ENCODE results near the gene TRIM9. TPM values are rescaled to one million over a fixed set of nuclear protein-coding genes. Genes with fewer than 3 reads are reported as not detected.

TRIM9 gene
- total and polyA plus RNA-seq, 2 of the 4 experiments (the other 2 are of a cell fraction): under 0.01 to 0.09 TPM

- no peak overlapping the region for H3K4me3 ChIP-seq (ENCODE audit: insufficient read depth, low read depth, low read length)
- H2BK15ac ChIP-seq (ENCODE audit: low read depth, low read length): no peak overlapping the region
- no peaks in the 10 kb centered on the region for H3K9me3 ChIP-seq (ENCODE audit: control insufficient read depth, insufficient read depth, low read length)
- no peak overlapping the region for H4K91ac ChIP-seq (ENCODE audit: insufficient read depth, low read depth, low read length)
- no peak overlapping the region for H2BK20ac ChIP-seq (ENCODE audit: low read depth, low read length)
- H3K79me1 ChIP-seq (ENCODE audit: low read depth in 1 of 2, low read length in 2 of 2): no peaks in the 10 kb centered on the region
- H3K4ac ChIP-seq (ENCODE audit: low read depth, low read length): no peak overlapping the region
- TF ChIP-seq RFX5 (IDR thresholded peaks at IDR 0.05; ENCODE audit: low read depth, low read length) (no peak), CHD1 (IDR thresholded peaks at IDR 0.05; ENCODE audit: low read depth, low read length) (no peak), NFE2L2 (IDR thresholded peaks at IDR 0.05; ENCODE audit: low read depth, low read length) (no peak), CEBPB (IDR thresholded peaks at IDR 0.05; ENCODE audit: low read depth, low read length) (no peak), MAZ (IDR thresholded peaks at IDR 0.05; ENCODE audit: borderline replicate concordance, low read depth, low read length) (no peak), RCOR1 (IDR thresholded peaks at IDR 0.05; ENCODE audit: insufficient replicate concordance, low read length) (no peak), USF2 (IDR thresholded peaks at IDR 0.05; ENCODE audit: low read depth, low read length) (no peak), MAFK (IDR thresholded peaks at IDR 0.05; ENCODE audit: low read depth, low read length) (no peak), MXI1 (IDR thresholded peaks at IDR 0.05; ENCODE audit: borderline replicate concordance, low read depth, low read length) (no peak), RAD21 (IDR thresholded peaks at IDR 0.05; ENCODE audit: low read length) (no peak), ELK1 (IDR thresholded peaks at IDR 0.05; ENCODE audit: borderline replicate concordance, low read depth, low read length) (no peak)
- H3K27me3 ChIP-seq (ENCODE audit: control insufficient read depth, insufficient read depth, low read length): peaks cover 54% of the 10 kb centered on the region
- H3K4me2 ChIP-seq (ENCODE audit: low read depth, low read length): no peak overlapping the region
- WGBS, 2 experiments (ENCODE audit: extremely low coverage in 2 of 2, insufficient read length in 1 of 2): 93% methylated on average over 2 of the region's 4 CpGs; no CpG with 5 or more reads in 1 of the 2 experiments
- H3K18ac ChIP-seq (ENCODE audit: low read depth, low read length): no peak overlapping the region
- H2BK120ac ChIP-seq (ENCODE audit: low read depth, low read length): no peak overlapping the region
- no peak overlapping the region for H2AK9ac ChIP-seq (replicated peaks; ENCODE audit: low read depth, low read length, poor library complexity)
- H3K4me1 ChIP-seq (ENCODE audit: control insufficient read depth, insufficient read depth, low read length): no peaks in the 10 kb centered on the region
- intact Hi-C loops (cut with micrococcal nuclease) (no loop called here), dilution Hi-C loops (cut with HindIII; ENCODE audit: low sequenced_read_pairs, unreplicated experiment) (no loop called here), in situ Hi-C loops (cut with MboI; ENCODE audit: low sequenced_read_pairs) (no loop called here)
- H3K27ac ChIP-seq (ENCODE audit: insufficient read depth, low read length): no peak overlapping the region
- no peak overlapping the region for H2AFZ ChIP-seq (replicated peaks; ENCODE audit: low read length, poor library complexity)
- DNase-seq (no peak), ATAC-seq (ENCODE audit: low read depth) (no peak)
- H3K36me3 ChIP-seq (ENCODE audit: control insufficient read depth, insufficient read depth, low read length): no peaks in the 10 kb centered on the region
- H3K9ac ChIP-seq (ENCODE audit: low read depth, low read length): no peak overlapping the region
- H3K23ac ChIP-seq (ENCODE audit: low read depth, low read length): no peak overlapping the region; the same call in 1 of the 2 replicates
- no peak overlapping the region for H3K56ac ChIP-seq (ENCODE audit: extremely low read depth, insufficient read depth, low read length)
- no peak overlapping the region for H2BK5ac ChIP-seq (ENCODE audit: low read depth, low read length, poor library complexity, severe bottlenecking)
- H3K14ac ChIP-seq (replicated peaks; ENCODE audit: low read depth, low read length): no peak overlapping the region
- no peaks in the 10 kb centered on the region for H3K9me1 ChIP-seq (ENCODE audit: insufficient read depth, low read length)
- CTCF ChIA-PET: no interaction called here
- H4K8ac ChIP-seq (ENCODE audit: low read depth in 2 of 2, low read length in 2 of 2): no peak overlapping the region
- H4K20me1 ChIP-seq (ENCODE audit: insufficient read depth, low read length): no peaks in the 10 kb centered on the region
- no TSS peak for BruUV-seq (replicated peaks)
- POLR2A ChIA-PET (ENCODE audit: unreplicated experiment): no interaction called here
- no peak overlapping the region for H4K5ac ChIP-seq (ENCODE audit: low read depth, low read length)
- H2AK5ac ChIP-seq (ENCODE audit: low read depth, low read length): no peak overlapping the region
These were observed 116.0 kb downstream of the TRIM9 start for GRCh38 chr14:50978888-50979287.

Data from IMR-90 (cell line).